B cell (primary cell): Measurements from ENCODE around the gene APMAP. TPM values are rescaled to one million over a fixed set of nuclear protein-coding genes. Genes with fewer than 3 reads are reported as not detected.

ENCODE experiments used
- ATAC-seq: fragments of 200-7000 bp; cut with Tn5 transposase; one replicate; pipeline ENCODE4 v1.10.0; 2021; ENCODE audit warnings: low read depth, mild to moderate bottlenecking, moderate number of reproducible peaks, moderate library complexity
- CTCF ChIA-PET: fragments of 350-600 bp; sonication (Branson Sonifier 250); formaldehyde crosslinking; loops from one replicate; lab custom pipeline; 2021; ENCODE audit warnings: antibody characterized with exemption, inconsistent platforms; lab: Charles Lee
- POLR2A ChIA-PET: fragments of 350-600 bp; sonication (Branson Sonifier 250); formaldehyde crosslinking; loops from one replicate; lab custom pipeline; 2021; ENCODE audit warnings: antibody characterized with exemption; lab: Charles Lee
- DNase-seq: peaks from one replicate; pipeline ENCODE4 v3.0.0; 2013
- H2AFZ ChIP-seq: 2 replicates; pipeline ENCODE4 v1.6.1; 2012; ENCODE audit warnings: mild to moderate bottlenecking, low read depth, low read length; ENCODE audit not compliant: insufficient read depth, poor library complexity, severe bottlenecking
- H3K27ac ChIP-seq, 2 donors: 1 replicate in 1 of 2; 2 replicates in 1 of 2; pipeline ENCODE4 v1.5.1; 2012 to 2013; ENCODE audit warnings: low read length in 2 of 2, mild to moderate bottlenecking in 2 of 2, moderate library complexity in 1 of 2
- H3K27me3 ChIP-seq, 4 experiments: fragments of 200-600 bp in 1 of 4; sonication (generic) in 1 of 4; replicated peaks in 1 of 4; 1 replicate in 2 of 4; 2 replicates in 2 of 4; pipeline versions ENCODE4 v1.6.1 to v1.7.0; 2013 to 2016; ENCODE audit warnings: low read length in 3 of 4, mild to moderate bottlenecking in 2 of 4, mixed read lengths in 1 of 4, moderate library complexity in 1 of 4; ENCODE audit not compliant: insufficient read depth in 4 of 4, control insufficient read depth in 3 of 4; ENCODE audit errors: control extremely low read depth in 1 of 4
- H3K36me3 ChIP-seq, 2 experiments: replicated peaks in 1 of 2; 1 replicate in 1 of 2; 2 replicates in 1 of 2; pipeline versions ENCODE4 v1.6.1 to v1.7.1; 2013; ENCODE audit warnings: low read length in 1 of 2; ENCODE audit not compliant: insufficient read depth in 2 of 2, control insufficient read depth in 1 of 2; ENCODE audit errors: control extremely low read depth in 1 of 2, extremely low read depth in 1 of 2
- H3K4me1 ChIP-seq, 2 donors: fragments of 200-600 bp in 1 of 2; sonication (generic) in 1 of 2; 1 replicate in 1 of 2; 2 replicates in 1 of 2; pipeline versions ENCODE4 v1.5.1 to v1.6.1; 2013 to 2017; ENCODE audit warnings: low read length in 2 of 2; ENCODE audit not compliant: control insufficient read depth in 2 of 2, insufficient read depth in 2 of 2
- H3K4me2 ChIP-seq: replicated peaks from 2 replicates; pipeline ENCODE3; 2012; ENCODE audit warnings: mild to moderate bottlenecking, low read depth, low read length; ENCODE audit not compliant: poor library complexity, severe bottlenecking
- H3K4me3 ChIP-seq, 5 experiments: fragments of 200-600 bp in 1 of 5; sonication (generic) in 1 of 5; 1 replicate in 3 of 5; 2 replicates in 2 of 5; pipeline versions ENCODE4 v1.5.1 to v1.7.0; 2011 to 2016; ENCODE audit warnings: low read length in 4 of 5, mild to moderate bottlenecking in 4 of 5, low read depth in 2 of 5, control low read depth in 1 of 5, moderate library complexity in 1 of 5; ENCODE audit not compliant: insufficient read depth in 1 of 5; ENCODE audit errors: control extremely low read depth in 1 of 5, extremely low read depth in 1 of 5
- H3K79me2 ChIP-seq: fragments of 200-600 bp; sonication (generic); one replicate; pipeline ENCODE4 v1.6.0; 2016; ENCODE audit warnings: low read length; ENCODE audit not compliant: control insufficient read depth, insufficient read depth
- H3K9ac ChIP-seq: fragments of 200-600 bp; sonication (generic); 2 replicates; pipeline ENCODE4 v1.6.1; 2017; ENCODE audit warnings: mild to moderate bottlenecking, low read length, moderate library complexity
- H3K9me3 ChIP-seq, 3 donors: one replicate each; pipeline versions ENCODE4 v1.6.1 to v1.7.1; 2013; ENCODE audit warnings: low read length in 2 of 3; ENCODE audit not compliant: control insufficient read depth in 2 of 3, insufficient read depth in 1 of 3; ENCODE audit errors: control extremely low read depth in 1 of 3
- H4K20me1 ChIP-seq: 2 replicates; pipeline ENCODE4 v1.6.0; 2012; ENCODE audit warnings: mild to moderate bottlenecking, low read length; ENCODE audit not compliant: insufficient read depth, control insufficient read depth, poor library complexity, severe bottlenecking
- H3K27ac Mint-ChIP-seq: one replicate; pipeline ENCODE4 v1.8.0; 2021; ENCODE audit warnings: mixed read lengths
- H3K27me3 Mint-ChIP-seq: one replicate; pipeline ENCODE4 v1.8.0; 2021; ENCODE audit warnings: mixed read lengths
- H3K4me1 Mint-ChIP-seq: one replicate; pipeline ENCODE4 v1.8.0; 2021; ENCODE audit warnings: mixed read lengths
- H3K4me3 Mint-ChIP-seq: one replicate; pipeline ENCODE4 v1.8.0; 2021; ENCODE audit warnings: mixed read lengths
- H3K9me3 Mint-ChIP-seq: one replicate; pipeline ENCODE4 v1.8.0; 2022; ENCODE audit warnings: mixed read lengths; ENCODE audit not compliant: insufficient read depth
- CTCF ChIP-seq: fragments of 200-600 bp; IDR thresholded peaks from one replicate; pipeline ENCODE4 v1.8.0; 2022; ENCODE audit warnings: antibody characterized with exemption, mild to moderate bottlenecking
- EZH2 ChIP-seq: IDR thresholded peaks from 2 replicates; pipeline ENCODE4 v1.6.1; 2012; ENCODE audit warnings: borderline replicate concordance, low read depth, mild to moderate bottlenecking, moderate library complexity, low read length; ENCODE audit not compliant: insufficient read depth, poor library complexity, severe bottlenecking
- WGBS: methylation state at CpG from one replicate; pipeline ENCODE4 v1.1.5; 2013; ENCODE audit warnings: missing lambda C conversion rate; ENCODE audit not compliant: insufficient coverage; 5-methylcytosine and 5-hydroxymethylcytosine counted together
- intact Hi-C: fragments of 100-400 bp; cut with micrococcal nuclease; formaldehyde crosslinking; loops from one replicate; pipeline ENCODE4 v1.10.0; 2022
- polyA plus RNA-seq: library from polyadenylated mRNA; depleted of rRNA; stranded (reverse); fragments of >200 nt; gene quantifications from 2 replicates; pipeline ENCODE4 v1.2.3, GENCODE V29; 2012
- total RNA-seq, 2 donors: library from RNA; stranded (reverse); fragments of 120-200 nt in 1 of 2; gene quantifications; 1 replicate in 1 of 2; 2 replicates in 1 of 2; pipeline versions ENCODE4 v1.2.3 to v1.2.4, GENCODE V29; 2013 to 2022

APMAP gene
- total and polyA plus RNA-seq, 2 donors (not counting 1 experiment from before 2014, with no cell fraction given), result 9.1 to 28.0 TPM

- TF ChIP-seq CTCF (no peak), EZH2 (no peak)
- Mint-ChIP-seq H3K9me3 (no peaks in the 10 kb centered on the region), H3K27ac (no peak overlapping the region), H3K4me1 (no peaks in the 10 kb centered on the region), H3K27me3 (no peaks in the 10 kb centered on the region), H3K4me3 (no peak overlapping the region)
- H3K4me3 ChIP-seq, result no peak overlapping the region
- H3K36me3 ChIP-seq, result peaks cover 7 to 55% of the 10 kb centered on the region in 2 experiments
- no peak overlapping the region for H2AFZ ChIP-seq
- H3K4me1 ChIP-seq, result no peaks in the 10 kb centered on the region
- no peak overlapping the region for H3K27ac ChIP-seq
- H4K20me1 ChIP-seq, result no peaks in the 10 kb centered on the region
- ChIA-PET CTCF (no interaction called here), POLR2A (no interaction called here)
- H3K9ac ChIP-seq, result no peak overlapping the region
- ATAC-seq (no peak), DNase-seq (no peak)
- WGBS, result 96% methylated on average over 7 of the region's 7 CpGs
- no peak overlapping the region for H3K4me2 ChIP-seq
- no peaks in the 10 kb centered on the region for H3K9me3 ChIP-seq
- H3K27me3 ChIP-seq, result no peaks in the 10 kb centered on the region
- no peaks in the 10 kb centered on the region for H3K79me2 ChIP-seq
- intact Hi-C loops, result no loop called here
Observed at GRCh38 chr20:24965065-24965919, 27.3 kb downstream of the APMAP start.

GRCh38 chr20:24964506-24964840, 28.1 kb downstream of the APMAP start:
- TF ChIP-seq CTCF (no peak), EZH2 (no peak)
- intact Hi-C loops, result no loop called here
- ATAC-seq (no peak), DNase-seq (no peak)
- H3K9me3 Mint-ChIP-seq, result no peaks in the 10 kb centered on the region
- WGBS, result 91% methylated on average over 5 of the region's 9 CpGs
- Histone ChIP-seq H3K79me2 (no peaks in the 10 kb centered on the region), H3K9ac (no peak overlapping the region), H3K27ac (no peak overlapping the region), H3K27me3 (no peaks in the 10 kb centered on the region), H2AFZ (no peak overlapping the region), H4K20me1 (no peaks in the 10 kb centered on the region), H3K4me2 (no peak overlapping the region), H3K4me3 (no peak overlapping the region), H3K36me3 (peaks cover 7 to 52% of the 10 kb centered on the region in 2 experiments), H3K9me3 (no peaks in the 10 kb centered on the region), H3K4me1 (no peaks in the 10 kb centered on the region)
- no peaks in the 10 kb centered on the region for H3K4me1 Mint-ChIP-seq
- H3K27me3 Mint-ChIP-seq, result no peaks in the 10 kb centered on the region
- POLR2A ChIA-PET, result no interaction called here
- no peak overlapping the region for H3K27ac Mint-ChIP-seq
- H3K4me3 Mint-ChIP-seq, result no peak overlapping the region
- CTCF ChIA-PET, result no interaction called here
